Raji (cell line): ENCODE measurements around the gene TMEM267.

ENCODE experiments used
- POLR2A ChIP-seq: IDR thresholded peaks from 2 replicates; pipeline ENCODE4 v1.6.1; 2011; ENCODE audit warnings: low read depth, low read length, control low read depth; ENCODE audit not compliant: insufficient read depth

Gene TMEM267

GRCh38 chr5:43483298-43484105 is at the start of gene TMEM267:
Gene TMEM267 (minus strand): TSS chr5:43483865. CDS start chr5:43453969, 29,896 bp downstream.
- peak; percentile 81 for TF ChIP-seq POLR2A

- TF ChIP-seq POLR2A, result no peak
These were observed 47.0 kb upstream of the TMEM267 start for GRCh38 chr5:43530648-43531047.

GRCh38 chr5:43523662-43524072 is 40.0 kb upstream of the TMEM267 start:
- TF ChIP-seq POLR2A, result no peak

GRCh38 chr5:43520615-43521014 is 37.0 kb upstream of the TMEM267 start:
- no peak for TF ChIP-seq POLR2A

- TF ChIP-seq POLR2A, result no peak
These were observed 32.0 kb upstream of the TMEM267 start for GRCh38 chr5:43515678-43516048.

GRCh38 chr5:43514816-43515677 is 31.4 kb upstream of the TMEM267 start, which contains the start of gene C5orf34:
Gene C5orf34 (minus strand): TSS chr5:43515148. CDS start chr5:43509339, 5,809 bp downstream.
- TF ChIP-seq POLR2A, result peak; percentile 91

GRCh38 chr5:43514471-43514815 is 30.8 kb upstream of the TMEM267 start:
- no peak for TF ChIP-seq POLR2A

- no peak for TF ChIP-seq POLR2A
These were observed 30.4 kb upstream of the TMEM267 start for GRCh38 chr5:43514025-43514424.

- no peak for TF ChIP-seq POLR2A
These were observed 14.9 kb upstream of the TMEM267 start for GRCh38 chr5:43498581-43498980.

- TF ChIP-seq POLR2A, result no peak
These were observed 13.8 kb upstream of the TMEM267 start for GRCh38 chr5:43497311-43498104.

GRCh38 chr5:43491326-43491725 is 7.7 kb upstream of the TMEM267 start:
- no peak for TF ChIP-seq POLR2A

- TF ChIP-seq POLR2A, result no peak
These were observed 2.7 kb upstream of the TMEM267 start for GRCh38 chr5:43486353-43486752.

GRCh38 chr5:43485406-43485805 is 1.7 kb upstream of the TMEM267 start:
- TF ChIP-seq POLR2A, result no peak

- no peak; the same call in 1 of the 2 replicates for TF ChIP-seq POLR2A
These were observed 613 bp upstream of the TMEM267 start for GRCh38 chr5:43484106-43484849.
